ENCODE measurements around the gene VSIG10. TPM values are rescaled to one million over a fixed set of nuclear protein-coding genes. Genes with fewer than 3 reads are reported as not detected.

VSIG10 gene, protein sequence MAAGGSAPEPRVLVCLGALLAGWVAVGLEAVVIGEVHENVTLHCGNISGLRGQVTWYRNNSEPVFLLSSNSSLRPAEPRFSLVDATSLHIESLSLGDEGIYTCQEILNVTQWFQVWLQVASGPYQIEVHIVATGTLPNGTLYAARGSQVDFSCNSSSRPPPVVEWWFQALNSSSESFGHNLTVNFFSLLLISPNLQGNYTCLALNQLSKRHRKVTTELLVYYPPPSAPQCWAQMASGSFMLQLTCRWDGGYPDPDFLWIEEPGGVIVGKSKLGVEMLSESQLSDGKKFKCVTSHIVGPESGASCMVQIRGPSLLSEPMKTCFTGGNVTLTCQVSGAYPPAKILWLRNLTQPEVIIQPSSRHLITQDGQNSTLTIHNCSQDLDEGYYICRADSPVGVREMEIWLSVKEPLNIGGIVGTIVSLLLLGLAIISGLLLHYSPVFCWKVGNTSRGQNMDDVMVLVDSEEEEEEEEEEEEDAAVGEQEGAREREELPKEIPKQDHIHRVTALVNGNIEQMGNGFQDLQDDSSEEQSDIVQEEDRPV
- 10 to 100 TPM in 3 of 4 donors, 1 to 10 TPM in 1; 9.3 to 22.1 (median 17.0) TPM for total RNA-seq

DNA sequence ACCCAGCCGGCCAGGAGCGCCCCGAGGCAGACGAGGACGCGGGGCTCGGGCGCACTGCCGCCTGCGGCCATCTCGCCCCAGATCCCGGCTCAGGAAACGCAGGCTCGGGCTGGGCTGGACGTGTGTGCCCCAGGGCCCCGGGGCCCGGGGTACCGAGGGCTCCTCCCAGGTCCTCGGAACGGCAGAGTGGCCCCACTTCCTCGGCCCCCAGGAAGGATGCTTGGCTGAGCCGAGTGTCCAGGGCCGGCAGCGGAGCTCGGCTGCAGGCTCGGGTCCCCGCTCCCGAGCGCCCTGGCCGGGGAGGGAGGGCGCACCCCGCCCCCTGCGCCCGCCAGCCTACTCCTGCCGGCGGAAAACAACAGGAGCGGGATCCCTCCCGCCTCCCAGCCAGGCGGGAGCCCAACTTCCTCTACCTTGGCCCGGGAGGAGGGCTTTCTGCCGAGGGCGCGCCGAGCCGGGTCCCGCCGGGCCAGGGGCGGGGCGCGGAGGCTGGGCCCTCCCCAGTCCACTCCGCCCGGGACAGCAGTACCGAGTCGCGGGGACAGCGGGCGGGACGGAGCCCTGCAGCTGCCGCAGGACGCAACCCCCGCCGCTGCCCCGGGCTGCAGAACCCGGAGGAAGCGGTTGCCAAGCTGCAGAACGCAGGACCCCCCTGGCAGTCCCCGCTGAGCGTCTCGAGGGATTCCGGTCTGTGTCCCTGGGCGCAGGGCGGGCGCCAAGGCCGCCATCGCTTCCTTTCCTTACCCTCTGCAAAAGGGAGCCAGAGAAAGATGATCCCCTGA is at the start of gene VSIG10:
TSS of gene VSIG10 (minus strand) at position 411 of the 782 bp plus-strand sequence. CDS start at position 71, 340 bp downstream.
- intact Hi-C loops (cut with DNase I; ENCODE audit: low total_unique reads) (loop anchor here (1.0 to 10.0 kb wide), 5 partner anchors 32 to 269 kb away; partner anchors contain the start of genes RFC5, TAOK3 and WSB2), in situ Hi-C loops (cut with MboI; ENCODE audit: low sequenced_read_pairs in 4 of 4) (no loop called here)
- peak within 1 kb of the TSS; percentile 70 to 93 (median 92) for H3K4me3 ChIP-seq
- H3K9me3 ChIP-seq, result no peaks in the 10 kb centered on the region
- H3K4me1 ChIP-seq, result peaks cover 14 to 24% of the 10 kb centered on the region in 2 donors
- peak within 1 kb of the TSS; percentile 81 to 97 (median 95) for H3K27ac ChIP-seq
- no peaks in the 10 kb centered on the region for H3K36me3 ChIP-seq
- peak; percentile 49 to 71 for TF ChIP-seq POLR2A (IDR thresholded peaks at IDR 0.05)
- TF ChIP-seq, protein P1, sequence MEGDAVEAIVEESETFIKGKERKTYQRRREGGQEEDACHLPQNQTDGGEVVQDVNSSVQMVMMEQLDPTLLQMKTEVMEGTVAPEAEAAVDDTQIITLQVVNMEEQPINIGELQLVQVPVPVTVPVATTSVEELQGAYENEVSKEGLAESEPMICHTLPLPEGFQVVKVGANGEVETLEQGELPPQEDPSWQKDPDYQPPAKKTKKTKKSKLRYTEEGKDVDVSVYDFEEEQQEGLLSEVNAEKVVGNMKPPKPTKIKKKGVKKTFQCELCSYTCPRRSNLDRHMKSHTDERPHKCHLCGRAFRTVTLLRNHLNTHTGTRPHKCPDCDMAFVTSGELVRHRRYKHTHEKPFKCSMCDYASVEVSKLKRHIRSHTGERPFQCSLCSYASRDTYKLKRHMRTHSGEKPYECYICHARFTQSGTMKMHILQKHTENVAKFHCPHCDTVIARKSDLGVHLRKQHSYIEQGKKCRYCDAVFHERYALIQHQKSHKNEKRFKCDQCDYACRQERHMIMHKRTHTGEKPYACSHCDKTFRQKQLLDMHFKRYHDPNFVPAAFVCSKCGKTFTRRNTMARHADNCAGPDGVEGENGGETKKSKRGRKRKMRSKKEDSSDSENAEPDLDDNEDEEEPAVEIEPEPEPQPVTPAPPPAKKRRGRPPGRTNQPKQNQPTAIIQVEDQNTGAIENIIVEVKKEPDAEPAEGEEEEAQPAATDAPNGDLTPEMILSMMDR (IDR thresholded peaks at IDR 0.05 in 4 of 5, conservative IDR thresholded peaks at IDR 0.05 in 1 of 5), result no peak
- DNase-seq (peak; percentile 74 to 80), ATAC-seq (peak; percentile 93)
- no peaks in the 10 kb centered on the region for H3K27me3 ChIP-seq

DNA sequence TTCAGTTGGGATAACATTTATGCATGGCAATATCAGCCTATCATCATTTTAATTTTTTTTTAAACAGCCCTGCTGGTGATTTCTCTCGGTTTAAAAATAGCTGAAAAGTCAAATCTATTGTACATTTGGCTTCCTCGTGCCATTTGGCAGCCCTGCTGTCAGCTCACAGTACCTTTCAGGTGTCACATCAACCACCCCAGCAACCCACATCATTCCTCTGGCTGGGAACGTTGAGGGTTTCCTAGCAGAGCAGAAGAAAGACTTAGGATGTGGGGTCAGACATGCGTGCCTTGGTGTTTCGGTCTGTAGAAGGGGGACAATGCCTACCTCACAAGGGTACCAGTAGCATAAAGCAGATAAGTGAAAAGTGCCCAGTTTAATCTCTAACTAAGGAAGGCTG is 47.9 kb upstream of the VSIG10 start:
- Histone ChIP-seq H3K27me3 (no peaks in the 10 kb centered on the region), H3K4me1 (peaks cover 5 to 6% of the 10 kb centered on the region in 2 donors), H3K9me3 (no peaks in the 10 kb centered on the region), H3K27ac (no peak overlapping the region), H3K36me3 (peaks cover 3 to 22% of the 10 kb centered on the region in 2 donors), H3K4me3 (no peak overlapping the region)
- in situ Hi-C loops (cut with MboI; ENCODE audit: low sequenced_read_pairs in 4 of 4) (no loop called here), intact Hi-C loops (cut with DNase I; ENCODE audit: low total_unique reads) (no loop called here)
- no peak for DNase-seq
- no peak for TF ChIP-seq POLR2A (IDR thresholded peaks at IDR 0.05)
- TF ChIP-seq, protein P1 (IDR thresholded peaks at IDR 0.05 in 4 of 5, conservative IDR thresholded peaks at IDR 0.05 in 1 of 5), result no peak
- no peak for ATAC-seq

DNA sequence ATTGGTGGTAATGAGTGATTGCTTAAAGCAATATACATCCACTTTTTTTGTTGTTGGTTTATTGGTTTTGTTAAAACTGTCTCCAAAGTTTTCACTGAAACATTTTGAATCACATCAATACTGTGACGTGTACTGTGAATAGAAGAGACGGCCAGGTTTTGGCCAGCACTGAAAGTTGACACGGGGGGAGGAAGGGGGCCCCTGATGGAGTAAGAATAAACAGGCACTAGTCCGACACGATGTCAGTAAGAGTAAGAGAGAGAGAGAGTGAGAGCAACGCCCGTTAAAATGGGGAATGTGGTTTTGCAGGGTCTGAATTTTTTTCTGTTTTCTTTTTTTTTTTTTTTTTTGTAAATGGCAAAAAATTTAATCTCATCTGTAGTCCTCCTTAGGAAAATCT is 46.8 kb upstream of the VSIG10 start:
- Histone ChIP-seq H3K9me3 (no peaks in the 10 kb centered on the region), H3K4me3 (no peak overlapping the region), H3K27ac (peak overlapping the region in 1 of 4 donors; percentile 37), H3K27me3 (no peaks in the 10 kb centered on the region), H3K4me1 (peaks cover 5 to 6% of the 10 kb centered on the region in 2 donors), H3K36me3 (peaks cover 3 to 28% of the 10 kb centered on the region in 2 donors)
- DNase-seq, result no peak
- TF ChIP-seq, protein P1 (IDR thresholded peaks at IDR 0.05 in 4 of 5, conservative IDR thresholded peaks at IDR 0.05 in 1 of 5), result no peak
- no peak for TF ChIP-seq POLR2A (IDR thresholded peaks at IDR 0.05)
- intact Hi-C loops (cut with DNase I; ENCODE audit: low total_unique reads) (no loop called here), in situ Hi-C loops (cut with MboI; ENCODE audit: low sequenced_read_pairs in 4 of 4) (no loop called here)
- no peak for ATAC-seq

DNA sequence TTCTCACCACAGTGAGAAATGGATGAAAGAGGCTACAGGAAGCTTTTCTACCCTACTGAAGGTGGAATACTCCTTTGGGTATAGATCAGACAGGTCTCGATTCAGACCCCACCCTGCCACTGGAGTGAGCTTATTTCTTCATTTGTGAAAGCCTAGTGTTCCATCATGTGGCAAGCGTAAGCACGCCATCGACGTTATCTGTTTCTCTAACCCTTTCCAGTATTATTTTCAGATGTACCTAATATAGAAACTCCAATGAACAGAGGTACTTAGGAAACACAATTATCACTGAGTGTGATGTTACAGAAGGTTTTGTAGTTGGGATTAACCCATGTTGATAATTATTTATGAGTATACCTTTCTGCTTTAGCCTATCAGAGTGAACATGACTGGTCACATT is 44.5 kb upstream of the VSIG10 start:
- ATAC-seq, result no peak
- no peak for DNase-seq
- peaks cover 8 to 17% of the 10 kb centered on the region in 2 donors for H3K4me1 ChIP-seq
- no peak overlapping the region for H3K4me3 ChIP-seq
- H3K27ac ChIP-seq, result peak overlapping the region; percentile 42 to 80 (median 60)
- peaks cover 3 to 31% of the 10 kb centered on the region in 2 donors for H3K36me3 ChIP-seq
- in situ Hi-C loops (cut with MboI; ENCODE audit: low sequenced_read_pairs in 4 of 4) (no loop called here), intact Hi-C loops (cut with DNase I; ENCODE audit: low total_unique reads) (no loop called here)
- H3K9me3 ChIP-seq, result no peaks in the 10 kb centered on the region
- TF ChIP-seq POLR2A (IDR thresholded peaks at IDR 0.05), result no peak
- TF ChIP-seq, protein P1 (IDR thresholded peaks at IDR 0.05 in 4 of 5, conservative IDR thresholded peaks at IDR 0.05 in 1 of 5), result no peak
- H3K27me3 ChIP-seq, result no peaks in the 10 kb centered on the region

All from gastrocnemius medialis (tissue), 4 donors.